Retinal pigment epithelial cell (primary cell): ENCODE data around the gene WNT2.

Source experiments
- DNase-seq: peaks from one replicate; pipeline ENCODE4 v3.0.0-alpha.2; 2010; ENCODE audit warnings: low read depth
- H3K4me3 ChIP-seq: 2 replicates; pipeline ENCODE4 v1.5.1; 2011; ENCODE audit warnings: mild to moderate bottlenecking, low read length, control low read depth, moderate library complexity
- TF ChIP-seq, protein P1 (sequence below): conservative IDR thresholded peaks from 2 replicates; pipeline ENCODE4 v1.5.1; 2011; ENCODE audit warnings: low read depth, low read length, control low read depth, inconsistent platforms

Gene WNT2

DNA sequence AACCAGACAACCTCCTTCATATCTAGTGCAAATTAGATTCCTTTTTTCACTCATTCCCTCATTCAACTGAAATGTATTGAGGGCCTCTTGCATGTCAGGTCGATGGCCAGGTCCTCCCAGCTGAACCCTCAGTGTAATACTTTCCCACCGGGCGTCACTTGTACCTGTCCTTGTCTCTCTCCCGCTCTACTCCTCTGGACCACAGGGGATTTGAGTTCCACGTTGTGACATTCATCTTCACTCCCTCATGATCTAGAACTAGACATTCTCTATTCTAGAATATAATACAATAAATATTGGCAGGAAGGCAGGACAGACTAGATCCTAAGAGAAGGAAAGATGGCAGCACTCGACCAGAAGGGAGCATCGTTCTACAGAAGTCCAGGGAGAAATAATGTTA lies 83.9 kb downstream of the WNT2 start:
- TF ChIP-seq, protein P1, sequence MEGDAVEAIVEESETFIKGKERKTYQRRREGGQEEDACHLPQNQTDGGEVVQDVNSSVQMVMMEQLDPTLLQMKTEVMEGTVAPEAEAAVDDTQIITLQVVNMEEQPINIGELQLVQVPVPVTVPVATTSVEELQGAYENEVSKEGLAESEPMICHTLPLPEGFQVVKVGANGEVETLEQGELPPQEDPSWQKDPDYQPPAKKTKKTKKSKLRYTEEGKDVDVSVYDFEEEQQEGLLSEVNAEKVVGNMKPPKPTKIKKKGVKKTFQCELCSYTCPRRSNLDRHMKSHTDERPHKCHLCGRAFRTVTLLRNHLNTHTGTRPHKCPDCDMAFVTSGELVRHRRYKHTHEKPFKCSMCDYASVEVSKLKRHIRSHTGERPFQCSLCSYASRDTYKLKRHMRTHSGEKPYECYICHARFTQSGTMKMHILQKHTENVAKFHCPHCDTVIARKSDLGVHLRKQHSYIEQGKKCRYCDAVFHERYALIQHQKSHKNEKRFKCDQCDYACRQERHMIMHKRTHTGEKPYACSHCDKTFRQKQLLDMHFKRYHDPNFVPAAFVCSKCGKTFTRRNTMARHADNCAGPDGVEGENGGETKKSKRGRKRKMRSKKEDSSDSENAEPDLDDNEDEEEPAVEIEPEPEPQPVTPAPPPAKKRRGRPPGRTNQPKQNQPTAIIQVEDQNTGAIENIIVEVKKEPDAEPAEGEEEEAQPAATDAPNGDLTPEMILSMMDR = no peak
- no peak for DNase-seq
- H3K4me3 ChIP-seq = no peak overlapping the region

DNA sequence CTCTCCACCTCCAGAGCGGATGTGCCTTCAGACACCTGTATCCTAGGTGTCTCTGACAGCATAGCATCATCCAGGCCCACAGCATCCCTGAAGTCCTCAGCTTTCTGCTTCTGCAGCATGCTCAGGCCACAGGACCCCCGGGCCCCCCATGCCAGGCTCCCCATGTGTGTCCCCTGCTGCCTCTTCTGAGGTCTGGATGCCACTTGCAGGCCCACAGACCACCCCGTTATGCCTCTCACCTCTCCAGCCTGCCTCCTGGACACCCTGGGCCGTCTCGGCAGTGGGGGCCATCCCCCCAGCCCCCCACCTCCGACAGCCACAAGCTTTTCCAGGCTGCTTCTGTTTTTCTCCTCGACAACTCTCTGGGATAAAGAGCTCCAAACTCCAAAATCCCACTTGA lies 84.4 kb downstream of the WNT2 start:
- no peak for DNase-seq
- H3K4me3 ChIP-seq = no peak overlapping the region
- TF ChIP-seq, protein P1 = no peak

DNA sequence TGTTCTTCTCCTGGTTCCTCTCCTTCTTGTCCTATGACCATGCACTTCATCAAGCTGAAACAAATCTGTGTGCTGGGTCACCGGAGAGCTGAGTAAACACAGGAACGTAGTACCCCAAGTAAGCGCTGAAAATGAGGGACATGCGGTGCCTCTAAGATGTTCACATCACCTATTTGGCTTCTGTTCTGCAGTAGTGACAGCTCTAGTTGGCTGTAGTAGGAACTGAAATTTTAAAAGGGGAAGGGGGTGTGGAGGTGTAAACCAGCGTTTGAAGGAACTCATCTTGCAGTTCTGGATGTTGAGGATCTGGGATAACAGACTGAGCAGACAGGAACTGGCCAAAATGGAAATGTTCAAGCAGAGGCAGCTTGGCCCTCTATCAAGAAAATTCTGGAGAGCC lies 85.2 kb downstream of the WNT2 start:
- no peak overlapping the region for H3K4me3 ChIP-seq
- no peak for DNase-seq
- TF ChIP-seq, protein P1 = no peak

DNA sequence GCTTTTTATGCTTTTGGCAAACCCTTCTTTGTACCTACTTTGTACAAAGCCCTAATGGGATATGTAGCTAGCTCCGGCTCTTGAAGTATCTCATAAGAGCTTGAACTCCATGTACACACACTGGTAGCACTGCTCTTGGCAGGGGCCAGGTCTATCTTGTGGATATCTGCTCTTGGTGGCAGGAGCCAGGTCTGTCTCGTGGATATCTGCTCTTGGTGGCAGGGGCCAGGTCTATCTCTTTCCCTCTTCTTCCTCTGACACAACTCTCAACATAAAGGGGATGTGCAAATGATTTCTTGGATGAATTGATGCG lies 91.9 kb downstream of the WNT2 start:
- H3K4me3 ChIP-seq = no peak overlapping the region
- TF ChIP-seq, protein P1 = no peak
- no peak for DNase-seq

DNA sequence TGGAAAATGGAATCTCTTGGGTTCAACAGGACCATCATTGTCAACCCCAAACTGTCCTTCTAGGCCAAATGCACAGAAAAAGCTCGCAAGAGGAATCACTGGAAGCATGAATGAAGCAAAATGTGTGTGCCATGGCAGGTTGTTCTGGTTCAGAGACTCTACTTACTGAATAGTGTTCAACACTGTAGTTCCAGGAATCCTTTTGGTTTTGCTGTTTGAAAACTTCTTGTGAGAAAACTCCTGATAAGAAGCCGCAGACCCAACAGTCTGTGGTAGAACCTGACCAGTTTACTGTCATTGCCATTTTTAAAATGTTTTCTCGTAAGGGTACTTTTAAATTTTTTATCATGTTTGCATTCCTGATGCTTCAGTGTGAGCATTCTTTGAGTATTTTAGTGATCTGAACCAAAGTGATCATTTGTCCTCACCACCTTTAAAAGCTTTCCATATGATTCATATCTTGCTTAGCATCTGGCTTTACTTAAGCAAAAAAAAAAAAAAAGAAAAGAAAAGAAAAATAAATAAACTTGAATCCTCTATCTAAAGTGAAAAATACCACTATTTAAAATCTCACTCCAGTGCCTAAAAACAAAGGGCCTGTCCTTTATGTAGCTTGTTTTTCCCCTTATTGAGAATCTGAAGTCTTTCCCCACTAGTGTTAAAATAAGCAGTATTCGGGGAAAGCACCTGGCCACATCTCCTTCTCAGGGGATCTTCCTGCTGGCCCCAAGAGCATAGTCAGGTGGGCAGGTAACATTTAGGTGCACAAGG lies 92.4 kb downstream of the WNT2 start:
- TF ChIP-seq, protein P1 = no peak
- no peak for DNase-seq
- H3K4me3 ChIP-seq = no peak overlapping the region

DNA sequence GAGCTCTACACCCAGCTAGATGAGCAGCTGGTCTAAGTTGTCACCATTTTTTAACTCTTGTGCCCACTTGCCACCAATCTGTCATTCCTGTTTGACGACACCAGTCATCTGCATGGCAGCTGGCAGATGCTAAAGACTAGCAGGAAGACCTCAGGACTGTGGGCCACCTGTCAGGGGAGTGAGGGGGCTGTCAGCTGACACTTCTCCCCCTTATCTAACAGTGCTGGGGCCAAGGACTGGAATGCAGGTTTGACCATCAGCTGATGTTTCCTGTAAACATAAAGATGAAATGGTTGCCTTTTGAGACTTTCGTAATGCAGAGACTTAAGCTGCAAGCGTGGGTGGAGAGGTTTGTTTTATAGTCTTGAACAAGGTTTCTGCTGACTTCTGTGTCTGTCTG lies 93.5 kb downstream of the WNT2 start:
- TF ChIP-seq, protein P1 = no peak
- DNase-seq = no peak

DNA sequence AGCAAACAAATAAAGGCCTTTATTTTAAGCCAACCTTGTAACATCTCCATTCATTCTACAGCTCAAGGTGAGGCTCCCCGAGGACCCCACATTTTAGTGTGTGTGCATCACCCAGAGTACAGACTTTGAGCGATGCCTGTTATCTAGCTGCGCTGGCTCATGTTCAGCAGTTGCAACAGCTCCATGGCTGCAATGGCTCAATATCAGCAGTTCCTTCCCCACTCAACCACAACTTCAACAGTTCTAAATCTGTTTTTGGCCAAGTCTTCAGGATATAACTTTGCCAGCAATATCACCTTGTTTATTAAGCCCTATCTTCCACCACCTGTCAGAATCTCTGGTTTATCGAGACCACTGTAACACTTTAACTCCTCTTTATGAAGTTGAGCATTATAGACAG lies 95.8 kb downstream of the WNT2 start:
- no peak overlapping the region for H3K4me3 ChIP-seq
- TF ChIP-seq, protein P1 = no peak
- DNase-seq = no peak

More for the DNA sequence above, 93.5 kb downstream of the WNT2 start:
- H3K4me3 ChIP-seq = no peak overlapping the region
